HepG2 (cell line): ENCODE results near the gene SERPINA9. TPM values are rescaled to one million over a fixed set of nuclear protein-coding genes. Genes with fewer than 3 reads are reported as not detected.

ENCODE experiments used
- ATAC-seq: fragments of 200-7000 bp; cut with Tn5 transposase; 3 replicates; pipeline ENCODE4 v1.9.1; 2020; ENCODE audit warnings: mild to moderate bottlenecking, moderate library complexity
- BruUV-seq: library from RNA; stranded (reverse); fragments of 400-500 nt; replicated peaks from 2 replicates; lab custom pipeline; 2021; lab: Mats Ljungman, UMichigan
- CTCF ChIA-PET: fragments of 300-600 bp; formaldehyde crosslinking; extraction: SDS; loops from one replicate; lab custom pipeline; 2021; ENCODE audit warnings: low total read pairs, inconsistent platforms, low intra/inter-chr PET ratio; lab: Yijun Ruan, JAX
- POLR2A ChIA-PET: fragments of 350-600 bp; sonication (Branson Sonifier 250); formaldehyde crosslinking; loops from one replicate; lab custom pipeline; 2020; ENCODE audit warnings: antibody characterized with exemption, inconsistent platforms; lab: Yijun Ruan, JAX
- DNase-seq: peaks from one replicate; pipeline ENCODE4 v3.0.0-alpha.2; 2015; ENCODE audit warnings: low spot score
- FAIRE-seq: peaks from 3 replicates; lab custom pipeline; 2011; peaks lifted over from hg19 to GRCh38; lab: Jason Lieb, UNC
- H2AFZ ChIP-seq: one replicate; pipeline ENCODE4 v1.6.1; 2011; ENCODE audit warnings: low read length, inconsistent platforms
- H3K27ac ChIP-seq: fragments of 300-600 bp; 3 replicates; pipeline ENCODE4 v1.8.0; 2011; ENCODE audit warnings: mixed run types, mild to moderate bottlenecking, mixed read lengths, low read length, inconsistent platforms; ENCODE audit not compliant: insufficient read depth; ENCODE audit errors: extremely low read length
- H3K27me3 ChIP-seq, 2 experiments: fragments of 200-600 bp in 1 of 2; 2 replicates in 1 of 2; 3 replicates in 1 of 2; pipeline versions ENCODE4 v1.6.0 to v1.8.0; 2011; ENCODE audit warnings: low read length in 2 of 2, mild to moderate bottlenecking in 2 of 2, moderate library complexity in 2 of 2, inconsistent platforms in 1 of 2; ENCODE audit not compliant: insufficient read depth in 2 of 2, control insufficient read depth in 1 of 2
- H3K36me3 ChIP-seq, 2 experiments: fragments of 200-600 bp in 1 of 2; replicated peaks in 1 of 2; 2 replicates in 1 of 2; 3 replicates in 1 of 2; pipeline versions ENCODE4 v1.5.1 to v1.8.0; 2011; ENCODE audit warnings: low read length in 2 of 2, inconsistent platforms in 1 of 2; ENCODE audit not compliant: insufficient read depth in 2 of 2, control insufficient read depth in 1 of 2
- H3K4me1 ChIP-seq: 2 replicates; pipeline ENCODE4 v1.5.1; 2012; ENCODE audit warnings: low read length, inconsistent platforms; ENCODE audit not compliant: insufficient read depth
- H3K4me2 ChIP-seq: 2 replicates; pipeline ENCODE4 v1.6.0; 2011; ENCODE audit warnings: low read depth, low read length, inconsistent platforms
- H3K4me3 ChIP-seq, 3 experiments: fragments of 200-600 bp in 1 of 3; sonication (generic), shearing (Covaris generic) in 1 of 3; replicated peaks in 1 of 3; 2 replicates each; pipeline ENCODE4 v1.5.1; 2011 to 2016; ENCODE audit warnings: low read length in 3 of 3, inconsistent platforms in 2 of 3, low read depth in 2 of 3, mild to moderate bottlenecking in 2 of 3, control low read depth in 1 of 3, mixed read lengths in 1 of 3; ENCODE audit not compliant: insufficient read depth in 1 of 3
- H3K79me2 ChIP-seq: one replicate; pipeline ENCODE4 v1.6.1; 2011; ENCODE audit warnings: low read length, inconsistent platforms; ENCODE audit not compliant: insufficient read depth
- H3K9ac ChIP-seq: 2 replicates; pipeline ENCODE4 v1.6.0; 2011; ENCODE audit warnings: mild to moderate bottlenecking, low read depth, low read length, inconsistent platforms; ENCODE audit not compliant: insufficient read depth
- H3K9me3 ChIP-seq: 2 replicates; pipeline ENCODE4 v1.5.1; 2012; ENCODE audit warnings: mild to moderate bottlenecking, low read length
- H4K20me1 ChIP-seq: 2 replicates; pipeline ENCODE4 v1.6.0; 2011; ENCODE audit warnings: inconsistent platforms, mild to moderate bottlenecking, low read length, moderate library complexity; ENCODE audit not compliant: insufficient read depth
- EP300 ChIP-seq, 3 experiments: sonication (generic) in 1 of 3; formaldehyde crosslinking in 1 of 3; IDR thresholded peaks; 2 replicates each; pipeline versions ENCODE4 v1.5.1 to v1.6.1; 2011 to 2020; ENCODE audit warnings: low read depth in 2 of 3, low read length in 2 of 3, borderline replicate concordance in 1 of 3, improper control_type of control experiment in 1 of 3, mild to moderate bottlenecking in 1 of 3, missing genetic modification reagents in 1 of 3, moderate library complexity in 1 of 3
- HOXA3 ChIP-seq: sonication (generic); formaldehyde crosslinking; IDR thresholded peaks from 2 replicates; pipeline ENCODE4 v1.5.0; 2020; ENCODE audit warnings: missing genetic modification reagents
- SMARCE1 ChIP-seq: fragments of 450-650 bp; IDR thresholded peaks from 2 replicates; pipeline ENCODE4 v1.6.1; 2017; ENCODE audit warnings: borderline replicate concordance
- SOX5 ChIP-seq: IDR thresholded peaks from 2 replicates; pipeline ENCODE4 v1.6.1; 2016; ENCODE audit warnings: borderline replicate concordance
- ZBTB7B ChIP-seq: sonication (generic); formaldehyde crosslinking; IDR thresholded peaks from 2 replicates; pipeline ENCODE4 v1.4.0; 2020; ENCODE audit warnings: missing genetic modification reagents
- ZNF292 ChIP-seq: sonication (generic); formaldehyde crosslinking; IDR thresholded peaks from 2 replicates; pipeline ENCODE4 v1.8.1; 2022; ENCODE audit warnings: mild to moderate bottlenecking, low read depth, missing genetic modification reagents, borderline replicate concordance
- ZNF607 ChIP-seq: sonication (generic); formaldehyde crosslinking; IDR thresholded peaks from 2 replicates; pipeline ENCODE4 v1.5.1; 2020; ENCODE audit warnings: missing genetic modification reagents, mild to moderate bottlenecking, borderline replicate concordance
- WGBS: methylation state at CpG from one replicate; pipeline ENCODE4 v1.1.6; 2017; ENCODE audit warnings: low lambda C conversion rate; 5-methylcytosine and 5-hydroxymethylcytosine counted together
- in situ Hi-C: cut with HindIII; loops from 2 replicates; pipeline ENCODE4 v1.10.0; 2017; ENCODE audit warnings: low pct_unique_long_range_greater_than_20kb; ENCODE audit not compliant: extremely low pct_ligation_motif_present
- intact Hi-C: fragments of 100-400 bp; cut with micrococcal nuclease; formaldehyde crosslinking; loops from one replicate; pipeline ENCODE4 v1.10.0; 2022; ENCODE audit not compliant: unreplicated experiment
- polyA plus RNA-seq, 8 experiments: library from polyadenylated mRNA; depleted of rRNA in 3 of 8; stranded (reverse) in 7 of 8; unstranded in 1 of 8; fragments of >200 nt; fragmentation: Illumina TruSeq in 4 of 8; extraction: Trizol in 4 of 8; gene quantifications; 2 replicates each; pipeline versions ENCODE4 v1.2.1 to v1.2.3, GENCODE V29; 2011 to 2016; ENCODE audit warnings: low read depth in 4 of 8, missing spikeins in 1 of 8, mixed read lengths in 1 of 8; ENCODE audit not compliant: insufficient read depth in 1 of 8
- total RNA-seq, 5 experiments: library from RNA; depleted of rRNA; stranded (reverse); fragments of >200 nt; fragmentation: Illumina TruSeq; extraction: Trizol; gene quantifications; 2 replicates each; pipeline ENCODE4 v1.2.3, GENCODE V29; 2016; ENCODE audit warnings: low read depth in 1 of 5
- TF ChIP-seq, protein P1 (sequence below): sonication (generic); formaldehyde crosslinking; IDR thresholded peaks from 2 replicates; pipeline ENCODE4 v1.9.0; 2021; ENCODE audit warnings: mild to moderate bottlenecking, missing genetic modification reagents
- TF ChIP-seq, protein P2 (sequence below): IDR thresholded peaks from 2 replicates; pipeline ENCODE4 v1.4.0; 2020; ENCODE audit warnings: mild to moderate bottlenecking, missing genetic modification reagents

Gene SERPINA9
- total and polyA plus RNA-seq, 2 of the 13 experiments (the other 11 are each of a cell fraction or from before 2014, with no cell fraction given) = 0.21 TPM; not detected in 1

DNA sequence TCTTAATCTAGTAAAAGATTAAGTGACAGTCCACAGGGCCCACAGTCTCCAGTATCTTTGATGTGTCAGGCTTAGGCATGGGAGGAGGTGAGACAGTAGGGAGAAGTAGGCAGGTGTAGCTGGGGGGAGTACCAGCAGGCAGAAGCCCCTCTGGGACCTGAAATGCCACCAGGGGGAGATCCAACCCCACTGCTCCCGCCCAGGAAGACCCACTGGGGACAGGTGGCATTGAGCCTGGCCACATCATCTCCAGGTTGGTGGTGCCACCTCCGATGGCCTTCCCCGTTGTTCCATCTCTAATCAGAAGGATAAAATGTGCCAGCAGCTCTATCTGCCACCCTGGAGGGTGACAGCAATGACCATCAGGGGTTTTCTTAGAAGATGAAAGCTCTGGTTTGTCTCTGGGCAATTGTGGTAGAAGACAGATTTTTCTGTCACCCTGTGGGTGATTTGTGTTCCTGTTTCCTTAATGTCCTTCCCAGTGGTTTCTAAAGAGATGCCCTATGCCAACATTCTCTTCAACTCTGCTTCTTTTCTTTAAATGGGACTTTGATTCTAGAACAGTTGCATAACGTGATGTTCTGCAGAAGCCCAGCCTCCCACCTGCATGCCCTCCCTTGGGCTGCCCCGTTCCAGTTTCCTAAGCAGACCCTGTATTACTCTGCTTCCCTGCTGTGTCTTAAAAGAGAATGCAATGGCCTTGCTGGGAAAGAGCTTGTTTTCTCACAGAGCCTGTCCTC is 45.5 kb upstream of the SERPINA9 start (continued):
- TF ChIP-seq, protein P1, sequence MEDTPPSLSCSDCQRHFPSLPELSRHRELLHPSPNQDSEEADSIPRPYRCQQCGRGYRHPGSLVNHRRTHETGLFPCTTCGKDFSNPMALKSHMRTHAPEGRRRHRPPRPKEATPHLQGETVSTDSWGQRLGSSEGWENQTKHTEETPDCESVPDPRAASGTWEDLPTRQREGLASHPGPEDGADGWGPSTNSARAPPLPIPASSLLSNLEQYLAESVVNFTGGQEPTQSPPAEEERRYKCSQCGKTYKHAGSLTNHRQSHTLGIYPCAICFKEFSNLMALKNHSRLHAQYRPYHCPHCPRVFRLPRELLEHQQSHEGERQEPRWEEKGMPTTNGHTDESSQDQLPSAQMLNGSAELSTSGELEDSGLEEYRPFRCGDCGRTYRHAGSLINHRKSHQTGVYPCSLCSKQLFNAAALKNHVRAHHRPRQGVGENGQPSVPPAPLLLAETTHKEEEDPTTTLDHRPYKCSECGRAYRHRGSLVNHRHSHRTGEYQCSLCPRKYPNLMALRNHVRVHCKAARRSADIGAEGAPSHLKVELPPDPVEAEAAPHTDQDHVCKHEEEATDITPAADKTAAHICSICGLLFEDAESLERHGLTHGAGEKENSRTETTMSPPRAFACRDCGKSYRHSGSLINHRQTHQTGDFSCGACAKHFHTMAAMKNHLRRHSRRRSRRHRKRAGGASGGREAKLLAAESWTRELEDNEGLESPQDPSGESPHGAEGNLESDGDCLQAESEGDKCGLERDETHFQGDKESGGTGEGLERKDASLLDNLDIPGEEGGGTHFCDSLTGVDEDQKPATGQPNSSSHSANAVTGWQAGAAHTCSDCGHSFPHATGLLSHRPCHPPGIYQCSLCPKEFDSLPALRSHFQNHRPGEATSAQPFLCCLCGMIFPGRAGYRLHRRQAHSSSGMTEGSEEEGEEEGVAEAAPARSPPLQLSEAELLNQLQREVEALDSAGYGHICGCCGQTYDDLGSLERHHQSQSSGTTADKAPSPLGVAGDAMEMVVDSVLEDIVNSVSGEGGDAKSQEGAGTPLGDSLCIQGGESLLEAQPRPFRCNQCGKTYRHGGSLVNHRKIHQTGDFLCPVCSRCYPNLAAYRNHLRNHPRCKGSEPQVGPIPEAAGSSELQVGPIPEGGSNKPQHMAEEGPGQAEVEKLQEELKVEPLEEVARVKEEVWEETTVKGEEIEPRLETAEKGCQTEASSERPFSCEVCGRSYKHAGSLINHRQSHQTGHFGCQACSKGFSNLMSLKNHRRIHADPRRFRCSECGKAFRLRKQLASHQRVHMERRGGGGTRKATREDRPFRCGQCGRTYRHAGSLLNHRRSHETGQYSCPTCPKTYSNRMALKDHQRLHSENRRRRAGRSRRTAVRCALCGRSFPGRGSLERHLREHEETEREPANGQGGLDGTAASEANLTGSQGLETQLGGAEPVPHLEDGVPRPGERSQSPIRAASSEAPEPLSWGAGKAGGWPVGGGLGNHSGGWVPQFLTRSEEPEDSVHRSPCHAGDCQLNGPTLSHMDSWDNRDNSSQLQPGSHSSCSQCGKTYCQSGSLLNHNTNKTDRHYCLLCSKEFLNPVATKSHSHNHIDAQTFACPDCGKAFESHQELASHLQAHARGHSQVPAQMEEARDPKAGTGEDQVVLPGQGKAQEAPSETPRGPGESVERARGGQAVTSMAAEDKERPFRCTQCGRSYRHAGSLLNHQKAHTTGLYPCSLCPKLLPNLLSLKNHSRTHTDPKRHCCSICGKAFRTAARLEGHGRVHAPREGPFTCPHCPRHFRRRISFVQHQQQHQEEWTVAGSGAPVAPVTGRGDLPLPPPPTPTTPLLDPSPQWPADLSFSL (CRISPR knock-in tag) = 0 out of 2 replicates have a peak, but pooled peaks have one; percentile 13
- peak; percentile 45; the same call in 1 of the 2 replicates for TF ChIP-seq ZBTB7B

DNA sequence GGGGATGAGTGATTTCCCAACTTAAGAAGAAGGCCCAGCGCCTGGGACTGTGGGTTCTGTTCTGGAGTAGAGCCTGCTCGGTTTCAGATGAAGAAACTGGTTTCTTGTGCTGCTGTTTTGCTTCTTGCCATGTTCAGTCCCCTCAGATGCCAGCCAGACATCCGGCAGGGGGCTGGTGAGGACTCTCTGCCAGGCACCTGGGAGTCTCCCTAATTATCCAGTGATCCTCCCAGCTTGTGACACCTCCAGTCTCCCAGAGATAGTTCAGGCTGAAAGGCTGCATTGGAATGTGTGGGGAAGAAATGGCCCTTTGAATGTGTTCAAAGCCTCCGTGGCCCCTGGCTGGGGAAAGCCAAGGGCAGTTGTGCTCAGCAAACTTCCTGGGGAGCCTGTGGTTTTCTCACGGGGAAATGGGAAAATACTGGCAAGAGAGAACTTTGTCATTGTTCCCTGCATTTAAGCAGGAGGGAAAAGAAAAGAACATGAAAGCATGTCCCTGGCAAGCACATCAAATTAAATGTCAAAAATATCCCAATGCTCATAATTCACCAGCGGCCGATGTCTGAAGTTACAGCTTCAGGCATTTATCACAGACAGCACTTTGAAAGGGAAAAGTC is 41.8 kb upstream of the SERPINA9 start:
- Histone ChIP-seq H3K4me2 (peak overlapping the region; percentile 53), H3K4me3 (peak overlapping the region in 1 of 3 experiments; percentile 14; a peak in 1 of 6 replicates), H3K27ac (peak overlapping the region; percentile 44), H3K4me1 (peaks cover 92% of the 10 kb centered on the region), H2AFZ (no peak overlapping the region), H3K79me2 (no peaks in the 10 kb centered on the region), H3K36me3 (no peaks in the 10 kb centered on the region), H3K27me3 (no peaks in the 10 kb centered on the region), H3K9me3 (no peaks in the 10 kb centered on the region), H3K9ac (no peak overlapping the region), H4K20me1 (no peaks in the 10 kb centered on the region)
- 32% methylated on average over 7 of the region's 7 CpGs for WGBS
- ChIA-PET CTCF (no interaction called here), POLR2A (no interaction called here)
- FAIRE-seq (peak; percentile 34), DNase-seq (peak; percentile 77), ATAC-seq (peak; percentile 9; the same call in 2 of the 3 replicates)
- intact Hi-C loops = no loop called here
- no TSS peak for BruUV-seq
- in situ Hi-C loops = no loop called here
- TF ChIP-seq SMARCE1 = no peak
- peak; percentile 55; the same call in 1 of the 2 replicates for TF ChIP-seq SOX5 (CRISPR knock-in tag)
- TF ChIP-seq ZNF607 (CRISPR knock-in tag) = no peak
- TF ChIP-seq, protein P2, sequence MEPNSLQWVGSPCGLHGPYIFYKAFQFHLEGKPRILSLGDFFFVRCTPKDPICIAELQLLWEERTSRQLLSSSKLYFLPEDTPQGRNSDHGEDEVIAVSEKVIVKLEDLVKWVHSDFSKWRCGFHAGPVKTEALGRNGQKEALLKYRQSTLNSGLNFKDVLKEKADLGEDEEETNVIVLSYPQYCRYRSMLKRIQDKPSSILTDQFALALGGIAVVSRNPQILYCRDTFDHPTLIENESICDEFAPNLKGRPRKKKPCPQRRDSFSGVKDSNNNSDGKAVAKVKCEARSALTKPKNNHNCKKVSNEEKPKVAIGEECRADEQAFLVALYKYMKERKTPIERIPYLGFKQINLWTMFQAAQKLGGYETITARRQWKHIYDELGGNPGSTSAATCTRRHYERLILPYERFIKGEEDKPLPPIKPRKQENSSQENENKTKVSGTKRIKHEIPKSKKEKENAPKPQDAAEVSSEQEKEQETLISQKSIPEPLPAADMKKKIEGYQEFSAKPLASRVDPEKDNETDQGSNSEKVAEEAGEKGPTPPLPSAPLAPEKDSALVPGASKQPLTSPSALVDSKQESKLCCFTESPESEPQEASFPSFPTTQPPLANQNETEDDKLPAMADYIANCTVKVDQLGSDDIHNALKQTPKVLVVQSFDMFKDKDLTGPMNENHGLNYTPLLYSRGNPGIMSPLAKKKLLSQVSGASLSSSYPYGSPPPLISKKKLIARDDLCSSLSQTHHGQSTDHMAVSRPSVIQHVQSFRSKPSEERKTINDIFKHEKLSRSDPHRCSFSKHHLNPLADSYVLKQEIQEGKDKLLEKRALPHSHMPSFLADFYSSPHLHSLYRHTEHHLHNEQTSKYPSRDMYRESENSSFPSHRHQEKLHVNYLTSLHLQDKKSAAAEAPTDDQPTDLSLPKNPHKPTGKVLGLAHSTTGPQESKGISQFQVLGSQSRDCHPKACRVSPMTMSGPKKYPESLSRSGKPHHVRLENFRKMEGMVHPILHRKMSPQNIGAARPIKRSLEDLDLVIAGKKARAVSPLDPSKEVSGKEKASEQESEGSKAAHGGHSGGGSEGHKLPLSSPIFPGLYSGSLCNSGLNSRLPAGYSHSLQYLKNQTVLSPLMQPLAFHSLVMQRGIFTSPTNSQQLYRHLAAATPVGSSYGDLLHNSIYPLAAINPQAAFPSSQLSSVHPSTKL = peak; percentile 77
- TF ChIP-seq ZNF292 (CRISPR knock-in tag) = peak; percentile 38; the same call in 1 of the 2 replicates
- peak; percentile 21; the same call in 1 of the 2 replicates for TF ChIP-seq HOXA3 (CRISPR knock-in tag)
- peak in 1 of 2 experiments; percentile 80; a peak in 2 of 4 replicates for TF ChIP-seq EP300 (IDR thresholded peaks at IDR 0.05; ENCODE audit: low read depth in 2 of 2, low read length in 2 of 2)
- TF ChIP-seq EP300 (CRISPR knock-in tag; IDR thresholded peaks at IDR 0.05; ENCODE audit: borderline replicate concordance) = peak; percentile 55; the same call in 1 of the 2 replicates
